Uterus (tissue), 4 donors: ENCODE data around the gene FAM83D. TPM values are rescaled to one million over a fixed set of nuclear protein-coding genes. Genes with fewer than 3 reads are reported as not detected.

Experiments
- DNase-seq, 2 donors: peaks; one replicate each; pipeline ENCODE4 v3.0.0-alpha.2; 2019 to 2020
- H3K27ac ChIP-seq, 2 donors: fragments of 200-600 bp; sonication (generic); 1 replicate in 1 of 2; 2 replicates in 1 of 2; pipeline ENCODE4 v1.5.1; 2016 to 2018
- H3K27me3 ChIP-seq, 2 donors: fragments of 200-600 bp; sonication (generic); one replicate each; pipeline ENCODE4 v1.5.1; 2018 to 2019; ENCODE audit warnings: control low read depth in 1 of 2
- H3K36me3 ChIP-seq, 2 donors: fragments of 200-600 bp; sonication (generic); one replicate each; pipeline ENCODE4 v1.5.1; 2019; ENCODE audit warnings: control low read depth in 1 of 2
- H3K4me1 ChIP-seq, 2 donors: fragments of 200-600 bp; sonication (generic); one replicate each; pipeline ENCODE4 v1.5.1; 2018 to 2019; ENCODE audit warnings: control low read depth in 1 of 2
- H3K4me3 ChIP-seq, 2 donors: fragments of 200-600 bp; sonication (generic); 1 replicate in 1 of 2; 2 replicates in 1 of 2; pipeline ENCODE4 v1.5.1; 2018 to 2019; ENCODE audit warnings: mild to moderate bottlenecking in 1 of 2
- H3K9me3 ChIP-seq, 2 donors: fragments of 200-600 bp; sonication (generic); one replicate each; pipeline ENCODE4 v1.5.1; 2019; ENCODE audit warnings: control low read depth in 1 of 2
- CTCF ChIP-seq, 4 experiments: fragments of 200-600 bp in 2 of 4; fragments of 450-650 bp in 2 of 4; sonication (generic) in 2 of 4; IDR thresholded peaks; one replicate each; pipeline ENCODE4 v1.5.1; 2016 to 2019; ENCODE audit warnings: antibody characterized with exemption in 4 of 4, mild to moderate bottlenecking in 2 of 4, moderate library complexity in 1 of 4
- POLR2A ChIP-seq, 2 donors: fragments of 450-650 bp; IDR thresholded peaks; one replicate each; pipeline ENCODE4 v1.6.1; 2016; ENCODE audit warnings: antibody characterized with exemption in 2 of 2, mild to moderate bottlenecking in 1 of 2, moderate library complexity in 1 of 2
- intact Hi-C: fragments of 100-400 bp; cut with DNase I; formaldehyde crosslinking; loops from one replicate; pipeline ENCODE4 v1.15.1; 2023; ENCODE audit warnings: low total_unique reads
- total RNA-seq, 4 donors: library from RNA; depleted of rRNA in 3 of 4; stranded (reverse); fragments of >200 nt in 3 of 4; gene quantifications; one replicate each; pipeline versions ENCODE4 v1.1.0 to v1.2.4, GENCODE V29; 2014 to 2023
- donor health status: DM: yes; HTN: yes; CAD: no.

The FAM83D gene
- total RNA-seq = 10 to 100 TPM in 1 of 4 donors, under 1 TPM in 1, not detected in 2; 0.61 to 15.1 TPM

- intact Hi-C loops = no loop called here
- no peaks in the 10 kb centered on the region for H3K36me3 ChIP-seq
- peak within 1 kb of the TSS; percentile 33 to 39 for H3K4me3 ChIP-seq
- no peaks in the 10 kb centered on the region for H3K9me3 ChIP-seq
- H3K4me1 ChIP-seq = peaks cover 0 to 6% of the 10 kb centered on the region in 2 donors
- no peaks in the 10 kb centered on the region for H3K27me3 ChIP-seq
- TF ChIP-seq POLR2A (IDR thresholded peaks at IDR 0.05) (peak; percentile 51 to 76), CTCF (IDR thresholded peaks at IDR 0.05) (peak in 2 of 4 experiments; percentile 77 to 92)
- H3K27ac ChIP-seq = no peak within 1 kb of the TSS
- peak; percentile 83 to 85 for DNase-seq
These were observed at the start of gene FAM83D for GRCh38 chr20:38926142-38926933. Gene FAM83D (plus strand): TSS chr20:38926417. CDS start chr20:38926443, 26 bp downstream.

GRCh38 chr20:38877483-38877882, 48.7 kb upstream of the FAM83D start:
- no peak for TF ChIP-seq CTCF (IDR thresholded peaks at IDR 0.05)
- no peak for TF ChIP-seq POLR2A (IDR thresholded peaks at IDR 0.05)
- H3K27me3 ChIP-seq = no peaks in the 10 kb centered on the region
- no peaks in the 10 kb centered on the region for H3K36me3 ChIP-seq
- intact Hi-C loops = no loop called here
- no peaks in the 10 kb centered on the region for H3K9me3 ChIP-seq
- no peak for DNase-seq
- no peak overlapping the region for H3K4me3 ChIP-seq
- no peaks in the 10 kb centered on the region for H3K4me1 ChIP-seq
- H3K27ac ChIP-seq = no peak overlapping the region

GRCh38 chr20:38878866-38879265, 47.4 kb upstream of the FAM83D start:
- intact Hi-C loops = no loop called here
- Histone ChIP-seq H3K27ac (no peak overlapping the region), H3K4me3 (no peak overlapping the region), H3K9me3 (no peaks in the 10 kb centered on the region), H3K36me3 (no peaks in the 10 kb centered on the region), H3K4me1 (no peaks in the 10 kb centered on the region), H3K27me3 (no peaks in the 10 kb centered on the region)
- TF ChIP-seq POLR2A (IDR thresholded peaks at IDR 0.05) = no peak
- no peak for TF ChIP-seq CTCF (IDR thresholded peaks at IDR 0.05)
- no peak for DNase-seq

GRCh38 chr20:38880952-38881735, 45.1 kb upstream of the FAM83D start:
- intact Hi-C loops = no loop called here
- H3K27me3 ChIP-seq = no peaks in the 10 kb centered on the region

More at GRCh38 chr20:38880952-38881735, 45.1 kb upstream of the FAM83D start:
- no peak for DNase-seq
- H3K36me3 ChIP-seq = no peaks in the 10 kb centered on the region
- no peak overlapping the region for H3K4me3 ChIP-seq
- H3K4me1 ChIP-seq = no peaks in the 10 kb centered on the region
- H3K9me3 ChIP-seq = no peaks in the 10 kb centered on the region
- TF ChIP-seq CTCF (IDR thresholded peaks at IDR 0.05) = no peak
- no peak for TF ChIP-seq POLR2A (IDR thresholded peaks at IDR 0.05)
- no peak overlapping the region for H3K27ac ChIP-seq
